Thyroid gland (tissue), 4 donors: ENCODE measurements around the gene ATE1. TPM values are rescaled to one million over a fixed set of nuclear protein-coding genes. Genes with fewer than 3 reads are reported as not detected.
A peak's percentile ranks its signal among the peaks of the same experiment; 100 is the strongest.

Source experiments
- DNase-seq, 2 donors: peaks; one replicate each; pipeline ENCODE4 v3.0.0-alpha.2; 2019
- H3K27ac ChIP-seq, 3 donors: fragments of 200-600 bp; sonication (generic); 1 replicate in 2 of 3; 2 replicates in 1 of 3; pipeline ENCODE4 v1.5.1; 2016 to 2019; ENCODE audit warnings: mild to moderate bottlenecking in 1 of 3, moderate library complexity in 1 of 3
- H3K27me3 ChIP-seq: fragments of 200-600 bp; sonication (generic); one replicate; pipeline ENCODE4 v1.5.1; 2019
- H3K36me3 ChIP-seq, 2 donors: fragments of 200-600 bp; sonication (generic); one replicate each; pipeline ENCODE4 v1.5.1; 2016 to 2019
- H3K4me1 ChIP-seq, 2 donors: fragments of 200-600 bp; sonication (generic); one replicate each; pipeline ENCODE4 v1.5.1; 2017 to 2019
- H3K4me3 ChIP-seq, 3 donors: fragments of 200-600 bp; sonication (generic); replicated peaks in 1 of 3; 1 replicate in 2 of 3; 2 replicates in 1 of 3; pipeline ENCODE4 v1.5.1; 2016; ENCODE audit warnings: mild to moderate bottlenecking in 1 of 3
- H3K9me3 ChIP-seq: fragments of 200-600 bp; sonication (generic); one replicate; pipeline ENCODE4 v1.5.1; 2017
- CTCF ChIP-seq, 6 experiments: fragments of 200-600 bp in 3 of 6; fragments of 450-650 bp in 3 of 6; sonication (generic) in 3 of 6; IDR thresholded peaks; one replicate each; pipeline ENCODE4 v1.5.1; 2016 to 2019; ENCODE audit warnings: antibody characterized with exemption in 6 of 6, mild to moderate bottlenecking in 2 of 6, inconsistent platforms in 1 of 6, moderate library complexity in 1 of 6
- POLR2A ChIP-seq, 2 donors: fragments of 450-650 bp; IDR thresholded peaks; one replicate each; pipeline ENCODE4 v1.6.1; 2017; ENCODE audit warnings: antibody characterized with exemption in 2 of 2, mild to moderate bottlenecking in 2 of 2, moderate library complexity in 1 of 2
- WGBS, 2 donors: methylation state at CpG; one replicate each; pipeline ENCODE4 v1.1.5; 2017; 5-methylcytosine and 5-hydroxymethylcytosine counted together
- intact Hi-C: fragments of 100-400 bp; cut with DNase I; formaldehyde crosslinking; loops from one replicate; pipeline ENCODE4 v1.15.1; 2023
- total RNA-seq, 4 donors: library from RNA; depleted of rRNA; stranded (reverse); fragments of >200 nt; gene quantifications; one replicate each; pipeline ENCODE4 v1.2.3, GENCODE V29; 2016

Gene ATE1
- 10 to 100 TPM; 47.3 to 66.0 (median 58.0) TPM for total RNA-seq

- 0% methylated on average over 13 to 25 of the region's 87 CpGs for WGBS, 2 donors
- intact Hi-C loops, result loop anchor here (5.0 kb wide), 1 partner anchor 124 kb away; no protein-coding TSS in a partner anchor
- H3K9me3 ChIP-seq, result no peaks in the 10 kb centered on the region
Observed at GRCh38 chr10:121927841-121928527, at the start of gene ATE1. Gene ATE1, minus strand, starts transcription at chr10:121928031. Its CDS starts 82 bp downstream, at chr10:121927949.

GRCh38 chr10:121976607-121977006 lies 48.8 kb upstream of the ATE1 start:
- TF ChIP-seq CTCF (IDR thresholded peaks at IDR 0.05), result no peak
- TF ChIP-seq POLR2A (IDR thresholded peaks at IDR 0.05), result no peak
- H3K4me1 ChIP-seq, result peaks cover 10 to 17% of the 10 kb centered on the region in 2 donors
- H3K27ac ChIP-seq, result no peak overlapping the region
- H3K27me3 ChIP-seq, result no peaks in the 10 kb centered on the region
- no peak for DNase-seq
- no peaks in the 10 kb centered on the region for H3K36me3 ChIP-seq
- intact Hi-C loops, result no loop called here
- 95 to 98% methylated on average over 6 of the region's 6 CpGs for WGBS, 2 donors
- H3K4me3 ChIP-seq, result no peak overlapping the region
- no peaks in the 10 kb centered on the region for H3K9me3 ChIP-seq

More at GRCh38 chr10:121927841-121928527, at the start of gene ATE1:
- no peaks in the 10 kb centered on the region for H3K36me3 ChIP-seq
- peaks cover 26 to 28% of the 10 kb centered on the region in 2 donors for H3K4me1 ChIP-seq
- peak within 1 kb of the TSS; percentile 99 to 100 (median 99) for H3K27ac ChIP-seq
- H3K4me3 ChIP-seq, result peak within 1 kb of the TSS; percentile 82 to 100 (median 98)
- TF ChIP-seq CTCF (IDR thresholded peaks at IDR 0.05) (peak in 2 of 6 experiments; percentile 13 to 15), POLR2A (IDR thresholded peaks at IDR 0.05) (peak; percentile 30 to 92)
- peak; percentile 90 to 91 for DNase-seq
- no peaks in the 10 kb centered on the region for H3K27me3 ChIP-seq

GRCh38 chr10:121975295-121976086 lies 47.7 kb upstream of the ATE1 start:
- TF ChIP-seq POLR2A (IDR thresholded peaks at IDR 0.05), result no peak
- TF ChIP-seq CTCF (IDR thresholded peaks at IDR 0.05), result peak in 2 of 6 experiments; percentile 33 to 79
- peaks cover 0 to 4% of the 10 kb centered on the region in 2 donors for H3K36me3 ChIP-seq
- DNase-seq, result no peak
- H3K4me3 ChIP-seq, result peak overlapping the region; percentile 75 to 91 (median 89)
- intact Hi-C loops, result no loop called here
- H3K27ac ChIP-seq, result peak overlapping the region; percentile 96 to 100 (median 97)
- H3K9me3 ChIP-seq, result no peaks in the 10 kb centered on the region
- H3K27me3 ChIP-seq, result no peaks in the 10 kb centered on the region
- peaks cover 10 to 17% of the 10 kb centered on the region in 2 donors for H3K4me1 ChIP-seq
- 48 to 54% methylated on average over 13 of the region's 21 CpGs for WGBS, 2 donors

- no peaks in the 10 kb centered on the region for H3K9me3 ChIP-seq
- peak within 1 kb of the TSS; percentile 75 to 91 (median 89) for H3K4me3 ChIP-seq
- H3K27ac ChIP-seq, result peak within 1 kb of the TSS; percentile 96 to 100 (median 97)
- 0% methylated on average over 4 of the region's 101 CpGs; no CpG with 5 or more reads in 1 of the 2 donors for WGBS, 2 donors
- no peaks in the 10 kb centered on the region for H3K27me3 ChIP-seq
- peak; percentile 79 to 80 for DNase-seq
- peaks cover 0 to 5% of the 10 kb centered on the region in 2 donors for H3K36me3 ChIP-seq
- TF ChIP-seq POLR2A (IDR thresholded peaks at IDR 0.05), result peak; percentile 55 to 73
- TF ChIP-seq CTCF (IDR thresholded peaks at IDR 0.05), result peak in 3 of 6 experiments; percentile 23 to 73 (median 48)
- intact Hi-C loops, result no loop called here
- H3K4me1 ChIP-seq, result peaks cover 10 to 17% of the 10 kb centered on the region in 2 donors
Observed at GRCh38 chr10:121974535-121975294, 46.9 kb upstream of the ATE1 start, which contains the start of gene NSMCE4A. Gene NSMCE4A, minus strand, starts transcription at chr10:121975217. Its CDS starts 52 bp downstream, at chr10:121975165.
